Measurements from ENCODE around the gene EGFR.

EGFR gene

DNA sequence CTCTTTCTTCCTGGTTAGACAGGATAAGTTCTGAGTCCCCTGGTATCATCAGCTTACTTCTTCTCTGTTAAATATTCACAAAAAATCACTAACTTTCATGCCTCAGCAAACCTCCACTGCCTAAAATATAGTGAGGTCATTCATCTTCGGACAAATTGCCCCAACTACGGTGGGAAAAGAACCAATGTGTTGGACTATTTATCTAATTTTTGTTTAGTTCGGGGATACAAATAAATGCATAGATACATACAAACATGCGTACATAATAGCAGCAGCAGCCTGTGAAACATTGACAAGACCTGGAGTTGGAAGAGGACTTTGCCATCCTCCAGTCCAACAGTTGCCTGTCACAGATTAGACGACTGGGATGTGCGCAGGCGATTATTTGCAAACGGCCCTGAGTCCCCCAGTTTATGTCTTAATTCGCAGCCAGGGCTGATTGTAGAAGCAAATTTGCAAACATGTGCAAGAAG, 51.5 kb downstream of the EGFR start:
- no peak overlapping the region for H3K9ac ChIP-seq (ENCODE audit: low read depth in 1 of 2, low read length in 2 of 2)
- peaks cover 46 to 49% of the 10 kb centered on the region in 2 donors for H3K4me1 ChIP-seq (ENCODE audit: control insufficient read depth in 1 of 2, insufficient read depth in 2 of 2, low read length in 2 of 2)
- H3K4me3 ChIP-seq (ENCODE audit: low read depth in 1 of 2, low read length in 2 of 2): no peak overlapping the region
- no peaks in the 10 kb centered on the region for H3K36me3 ChIP-seq (ENCODE audit: control insufficient read depth in 1 of 2, insufficient read depth in 2 of 2, low read length in 2 of 2)
- H3K9me3 ChIP-seq (ENCODE audit: control insufficient read depth in 1 of 2, low read length in 2 of 2): no peaks in the 10 kb centered on the region
- no peaks in the 10 kb centered on the region for H3K27me3 ChIP-seq (ENCODE audit: control insufficient read depth in 1 of 2, insufficient read depth in 2 of 2, low read length in 2 of 2)
- no peak overlapping the region for H3K27ac ChIP-seq (ENCODE audit: low read depth, low read length)

DNA sequence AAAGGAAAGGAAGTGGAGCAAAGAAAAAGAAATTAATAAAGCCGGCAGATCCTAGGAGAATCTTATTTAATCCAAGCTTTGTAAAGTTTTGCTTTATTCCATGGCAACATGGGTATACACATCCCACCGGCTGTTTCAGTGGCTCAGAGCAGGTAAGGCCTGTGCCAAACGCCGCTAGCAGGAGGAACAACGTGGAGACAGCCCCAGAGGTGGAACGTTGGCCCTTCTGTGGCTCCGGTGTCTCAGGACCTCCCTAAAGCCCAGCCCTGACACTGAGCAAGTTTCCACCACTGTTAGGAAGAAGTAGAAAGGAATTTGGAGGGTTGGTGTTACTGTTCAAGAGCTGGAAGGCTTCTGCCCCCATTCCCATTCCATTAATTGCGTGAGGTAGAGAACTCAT, 52.0 kb downstream of the EGFR start:
- Histone ChIP-seq H3K4me3 (ENCODE audit: low read depth in 1 of 2, low read length in 2 of 2) (no peak overlapping the region), H3K9me3 (ENCODE audit: control insufficient read depth in 1 of 2, low read length in 2 of 2) (no peaks in the 10 kb centered on the region), H3K36me3 (ENCODE audit: control insufficient read depth in 1 of 2, insufficient read depth in 2 of 2, low read length in 2 of 2) (no peaks in the 10 kb centered on the region), H3K4me1 (ENCODE audit: control insufficient read depth in 1 of 2, insufficient read depth in 2 of 2, low read length in 2 of 2) (peaks cover 46 to 48% of the 10 kb centered on the region in 2 donors), H3K27me3 (ENCODE audit: control insufficient read depth in 1 of 2, insufficient read depth in 2 of 2, low read length in 2 of 2) (no peaks in the 10 kb centered on the region), H3K27ac (ENCODE audit: low read depth, low read length) (no peak overlapping the region), H3K9ac (ENCODE audit: low read depth in 1 of 2, low read length in 2 of 2) (no peak overlapping the region)

DNA sequence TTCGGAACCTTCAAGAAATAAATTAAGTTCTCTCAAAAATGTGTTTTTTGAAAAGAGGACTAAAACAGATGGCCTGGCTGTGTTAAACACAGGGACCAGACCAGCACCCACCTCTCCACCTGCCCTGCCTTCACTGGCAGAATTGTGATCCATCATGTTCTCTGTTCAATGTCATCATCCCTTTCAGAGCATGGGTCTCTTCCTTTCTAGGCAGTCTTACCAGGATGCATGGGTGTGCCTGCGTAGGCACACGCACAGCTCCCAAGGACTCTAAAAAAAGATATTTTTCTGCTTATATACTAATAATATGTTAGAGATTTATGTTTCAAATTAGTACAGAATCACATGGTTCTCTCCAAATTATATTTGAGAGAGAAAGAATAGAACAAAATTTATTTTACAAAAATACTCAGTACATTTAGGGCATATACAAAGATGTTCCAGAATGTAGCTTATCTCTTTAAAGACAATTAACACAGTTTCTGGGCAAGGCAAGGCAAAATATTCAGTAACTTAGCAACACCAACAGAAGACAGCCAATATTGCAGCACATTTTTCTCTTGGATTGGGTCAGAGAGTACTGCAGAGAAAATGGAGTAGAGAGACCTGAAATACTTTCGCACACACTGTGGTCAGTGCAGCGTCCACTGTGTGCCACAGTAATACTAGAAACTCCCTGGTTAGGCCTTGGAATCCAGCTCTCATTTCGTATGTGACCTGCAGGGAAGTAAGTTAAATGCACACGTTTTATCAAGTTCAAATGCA, 52.8 kb downstream of the EGFR start:
- H3K9me3 ChIP-seq (ENCODE audit: control insufficient read depth in 1 of 2, low read length in 2 of 2): no peaks in the 10 kb centered on the region
- no peaks in the 10 kb centered on the region for H3K36me3 ChIP-seq (ENCODE audit: control insufficient read depth in 1 of 2, insufficient read depth in 2 of 2, low read length in 2 of 2)
- H3K4me3 ChIP-seq (ENCODE audit: low read depth in 1 of 2, low read length in 2 of 2): no peak overlapping the region
- H3K27me3 ChIP-seq (ENCODE audit: control insufficient read depth in 1 of 2, insufficient read depth in 2 of 2, low read length in 2 of 2): no peaks in the 10 kb centered on the region
- H3K9ac ChIP-seq (ENCODE audit: low read depth in 1 of 2, low read length in 2 of 2): no peak overlapping the region
- no peak overlapping the region for H3K27ac ChIP-seq (ENCODE audit: low read depth, low read length)
- H3K4me1 ChIP-seq (ENCODE audit: control insufficient read depth in 1 of 2, insufficient read depth in 2 of 2, low read length in 2 of 2): peaks cover 46 to 51% of the 10 kb centered on the region in 2 donors

DNA sequence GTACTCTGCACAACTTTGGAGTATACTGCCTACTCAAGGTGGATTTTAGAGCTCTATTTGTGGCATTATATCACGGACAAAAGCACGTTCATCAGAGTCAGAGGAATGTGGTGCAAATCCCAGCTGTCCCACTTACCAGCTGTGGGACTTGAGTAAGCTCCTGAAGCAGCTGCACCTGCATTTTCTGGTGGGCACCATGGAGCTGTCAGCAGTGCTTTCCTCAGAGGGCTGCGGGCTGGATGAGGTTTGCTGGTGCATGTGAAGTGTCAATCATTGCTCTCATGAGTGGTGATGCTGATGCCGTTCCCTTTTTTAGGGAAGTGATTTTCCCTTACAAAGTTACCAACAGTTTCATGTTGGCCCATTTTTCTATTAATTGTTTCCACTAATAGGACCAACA, 53.4 kb downstream of the EGFR start:
- Histone ChIP-seq H3K9ac (ENCODE audit: low read depth in 1 of 2, low read length in 2 of 2) (peak overlapping the region in 1 of 2 donors; percentile 8), H3K4me1 (ENCODE audit: control insufficient read depth in 1 of 2, insufficient read depth in 2 of 2, low read length in 2 of 2) (peaks cover 46 to 48% of the 10 kb centered on the region in 2 donors), H3K4me3 (ENCODE audit: low read depth in 1 of 2, low read length in 2 of 2) (no peak overlapping the region), H3K27me3 (ENCODE audit: control insufficient read depth in 1 of 2, insufficient read depth in 2 of 2, low read length in 2 of 2) (no peaks in the 10 kb centered on the region), H3K9me3 (ENCODE audit: control insufficient read depth in 1 of 2, low read length in 2 of 2) (no peaks in the 10 kb centered on the region), H3K36me3 (ENCODE audit: control insufficient read depth in 1 of 2, insufficient read depth in 2 of 2, low read length in 2 of 2) (no peaks in the 10 kb centered on the region), H3K27ac (ENCODE audit: low read depth, low read length) (no peak overlapping the region)

DNA sequence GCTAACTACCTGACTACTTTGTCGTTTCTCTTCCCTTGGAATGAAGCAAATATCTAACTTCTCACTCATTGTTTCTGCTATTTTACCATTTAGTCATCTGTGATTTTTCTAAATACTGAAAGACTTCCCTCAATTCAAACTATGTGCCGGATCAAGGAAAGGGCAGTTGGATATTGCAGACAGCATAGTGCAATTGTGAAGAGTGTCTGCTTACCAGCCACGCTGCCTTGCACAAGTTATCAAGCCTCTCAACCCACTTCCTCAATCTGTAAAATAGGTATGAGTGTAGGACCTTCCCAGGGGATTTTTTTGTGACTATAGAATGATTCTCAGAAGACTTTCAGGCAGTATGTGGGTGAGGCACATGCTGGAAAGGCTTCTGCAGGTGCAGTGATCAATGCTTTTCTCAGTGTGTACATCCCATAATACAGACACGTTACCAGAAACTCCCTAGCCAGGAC, 54.3 kb downstream of the EGFR start:
- H3K36me3 ChIP-seq (ENCODE audit: control insufficient read depth in 1 of 2, insufficient read depth in 2 of 2, low read length in 2 of 2): no peaks in the 10 kb centered on the region
- peaks cover 48 to 52% of the 10 kb centered on the region in 2 donors for H3K4me1 ChIP-seq (ENCODE audit: control insufficient read depth in 1 of 2, insufficient read depth in 2 of 2, low read length in 2 of 2)
- H3K9me3 ChIP-seq (ENCODE audit: control insufficient read depth in 1 of 2, low read length in 2 of 2): no peaks in the 10 kb centered on the region
- H3K27ac ChIP-seq (ENCODE audit: low read depth, low read length): peak overlapping the region; percentile 67
- H3K4me3 ChIP-seq (ENCODE audit: low read depth in 1 of 2, low read length in 2 of 2): no peak overlapping the region
- H3K9ac ChIP-seq (ENCODE audit: low read depth in 1 of 2, low read length in 2 of 2): peak overlapping the region; percentile 13 to 69
- no peaks in the 10 kb centered on the region for H3K27me3 ChIP-seq (ENCODE audit: control insufficient read depth in 1 of 2, insufficient read depth in 2 of 2, low read length in 2 of 2)

DNA sequence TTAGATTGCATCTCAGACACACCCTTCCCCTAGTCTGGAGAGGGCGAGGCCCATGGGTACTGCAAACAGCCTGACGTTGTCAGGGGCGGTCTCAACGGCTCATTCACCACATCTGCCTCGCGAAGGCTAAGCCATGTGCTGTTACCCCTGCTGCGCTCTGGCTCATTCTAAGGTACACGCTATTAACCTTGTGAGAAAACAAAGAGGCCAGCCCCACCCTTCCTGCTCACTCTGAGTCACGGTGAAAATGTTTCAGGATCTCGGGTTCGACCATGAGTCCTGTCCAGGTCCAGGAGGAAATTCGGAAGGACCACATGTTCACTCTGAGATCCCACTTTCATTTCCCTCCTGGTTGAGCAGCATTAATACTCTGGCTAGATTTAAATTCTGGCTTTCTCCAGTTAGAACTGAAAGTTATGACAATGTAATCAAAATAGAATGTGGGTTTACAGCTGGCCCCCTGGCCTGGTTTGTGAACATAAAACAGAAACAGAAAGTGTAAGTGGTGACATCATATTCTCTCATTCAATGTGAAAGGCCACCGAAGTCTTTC, 55.2 kb downstream of the EGFR start:
- Histone ChIP-seq H3K4me1 (ENCODE audit: control insufficient read depth in 1 of 2, insufficient read depth in 2 of 2, low read length in 2 of 2) (peaks cover 57% of the 10 kb centered on the region in 2 donors), H3K4me3 (ENCODE audit: low read depth in 1 of 2, low read length in 2 of 2) (peak overlapping the region; percentile 52 to 59), H3K36me3 (ENCODE audit: control insufficient read depth in 1 of 2, insufficient read depth in 2 of 2, low read length in 2 of 2) (no peaks in the 10 kb centered on the region), H3K9me3 (ENCODE audit: control insufficient read depth in 1 of 2, low read length in 2 of 2) (no peaks in the 10 kb centered on the region), H3K27ac (ENCODE audit: low read depth, low read length) (peak overlapping the region; percentile 67), H3K27me3 (ENCODE audit: control insufficient read depth in 1 of 2, insufficient read depth in 2 of 2, low read length in 2 of 2) (no peaks in the 10 kb centered on the region), H3K9ac (ENCODE audit: low read depth in 1 of 2, low read length in 2 of 2) (peak overlapping the region; percentile 56 to 69)

DNA sequence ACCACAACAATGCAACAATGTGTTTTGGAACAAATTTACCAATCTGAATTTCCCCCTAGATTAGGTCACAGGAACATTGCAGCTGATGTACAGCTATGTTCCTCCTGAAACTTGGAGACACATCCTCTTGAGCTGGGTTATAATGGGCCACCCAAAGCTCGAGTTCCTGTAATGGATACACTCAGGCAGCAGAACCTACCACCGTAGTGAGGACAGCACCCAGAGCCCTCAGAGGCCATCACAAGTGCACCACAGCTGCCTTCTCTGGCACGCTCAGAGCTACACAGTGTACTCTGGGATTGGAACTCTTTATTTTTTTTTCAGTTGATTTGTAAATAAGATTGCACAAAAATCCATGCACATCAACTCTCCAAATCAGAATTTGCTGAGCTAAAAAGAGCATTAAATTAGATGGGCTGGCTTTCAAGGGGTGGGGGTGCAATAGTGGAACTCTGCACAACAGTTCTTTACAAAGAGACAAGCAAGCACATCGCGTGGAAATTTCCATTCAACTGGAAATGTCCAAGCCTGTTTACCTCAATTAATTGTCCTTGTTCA, 56.7 kb downstream of the EGFR start:
- no peak overlapping the region for H3K9ac ChIP-seq (ENCODE audit: low read depth in 1 of 2, low read length in 2 of 2)
- no peaks in the 10 kb centered on the region for H3K36me3 ChIP-seq (ENCODE audit: control insufficient read depth in 1 of 2, insufficient read depth in 2 of 2, low read length in 2 of 2)
- no peak overlapping the region for H3K27ac ChIP-seq (ENCODE audit: low read depth, low read length)
- no peaks in the 10 kb centered on the region for H3K27me3 ChIP-seq (ENCODE audit: control insufficient read depth in 1 of 2, insufficient read depth in 2 of 2, low read length in 2 of 2)
- peaks cover 60 to 64% of the 10 kb centered on the region in 2 donors for H3K4me1 ChIP-seq (ENCODE audit: control insufficient read depth in 1 of 2, insufficient read depth in 2 of 2, low read length in 2 of 2)
- H3K4me3 ChIP-seq (ENCODE audit: low read depth in 1 of 2, low read length in 2 of 2): no peak overlapping the region
- H3K9me3 ChIP-seq (ENCODE audit: control insufficient read depth in 1 of 2, low read length in 2 of 2): no peaks in the 10 kb centered on the region

DNA sequence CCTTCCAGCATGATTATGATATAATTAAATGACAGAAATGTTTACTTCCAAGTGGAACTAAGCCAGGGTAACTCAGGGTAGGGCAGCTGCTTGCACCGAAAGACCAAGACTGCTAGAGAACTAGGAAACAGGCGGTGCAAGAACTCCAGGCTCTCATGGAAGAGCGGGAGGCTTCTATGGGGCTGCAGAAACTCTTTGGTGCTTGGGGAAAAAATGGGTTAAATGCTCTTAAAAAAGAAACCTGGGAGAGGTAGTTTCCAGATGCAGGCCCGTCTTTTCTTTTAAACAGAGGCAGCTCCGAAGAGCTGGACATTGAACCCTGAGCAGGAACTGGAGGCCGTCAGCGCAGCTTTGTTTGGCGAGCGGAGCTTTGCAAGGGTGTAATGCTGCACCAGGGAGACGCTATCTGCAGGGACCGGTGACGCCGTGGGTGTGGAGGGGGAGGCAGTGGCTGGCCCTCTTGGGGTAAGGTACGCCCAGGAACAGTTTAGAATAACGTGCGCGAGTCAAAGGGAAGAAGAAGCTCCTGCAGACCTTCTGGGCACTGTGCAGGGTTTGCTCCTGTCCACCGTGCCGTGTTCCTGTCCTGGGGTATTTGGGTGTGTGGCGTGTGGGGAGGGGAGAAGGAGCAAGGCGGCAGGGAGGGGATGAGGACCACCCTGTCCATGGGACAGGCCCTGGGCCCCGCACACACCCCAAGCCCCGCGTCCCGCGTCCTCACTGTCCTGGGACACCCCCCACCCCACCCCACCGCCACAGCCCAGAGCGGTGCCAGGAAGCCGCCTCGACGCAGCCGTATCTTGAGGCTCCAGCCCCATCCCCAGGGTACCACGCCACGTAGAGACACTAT, 59.0 kb downstream of the EGFR start:
- Histone ChIP-seq H3K9ac (ENCODE audit: low read depth in 1 of 2, low read length in 2 of 2) (peak overlapping the region; percentile 56 to 58), H3K4me3 (ENCODE audit: low read depth in 1 of 2, low read length in 2 of 2) (peak overlapping the region; percentile 53 to 55)

DNA sequence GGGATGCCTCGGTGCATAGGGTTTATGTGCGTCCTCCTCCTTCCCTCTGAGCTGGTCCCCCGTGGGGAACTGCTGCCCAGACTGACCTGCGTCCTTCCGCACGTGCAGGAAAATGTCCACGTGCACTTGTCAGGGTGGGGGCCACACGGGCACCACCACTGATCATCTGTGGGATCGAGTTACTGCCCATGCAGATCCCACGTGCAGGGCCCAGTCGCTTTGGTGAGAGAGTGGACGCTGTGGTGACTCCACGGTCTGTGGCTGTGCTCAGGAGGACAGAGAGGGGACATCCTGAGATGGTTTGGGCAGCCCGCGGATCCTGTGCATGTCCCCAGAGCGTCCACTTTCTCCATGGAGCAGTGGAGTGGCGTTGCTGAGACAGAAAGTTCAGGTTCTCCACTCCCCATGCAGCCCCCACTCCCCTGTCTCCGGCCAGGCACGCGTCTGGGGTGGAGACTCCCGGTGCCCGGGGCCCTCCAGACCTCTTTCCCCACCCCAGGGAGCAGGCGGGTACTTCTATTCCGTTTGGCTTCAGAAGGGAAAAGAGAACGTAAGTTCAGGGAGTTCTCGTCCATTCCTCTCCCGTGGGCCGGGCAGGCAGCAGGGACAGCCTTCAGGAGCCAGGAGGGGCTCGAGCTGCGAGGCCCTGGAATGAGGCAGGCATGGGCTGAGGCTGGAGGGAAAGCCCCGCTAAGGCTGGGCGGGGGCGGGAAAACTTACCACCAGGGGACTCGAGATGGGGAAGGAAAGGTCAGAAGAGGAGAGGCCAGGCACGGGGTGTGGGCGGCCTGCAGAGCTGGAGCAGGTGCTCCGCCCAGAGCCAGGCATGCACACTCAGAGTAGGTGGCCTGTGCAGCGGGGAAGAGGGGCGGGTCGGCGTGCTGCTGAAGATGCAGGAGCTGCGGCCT, 59.9 kb downstream of the EGFR start:
- no peaks in the 10 kb centered on the region for H3K36me3 ChIP-seq (ENCODE audit: control insufficient read depth in 1 of 2, insufficient read depth in 2 of 2, low read length in 2 of 2)
- peak overlapping the region; percentile 86 for H3K27ac ChIP-seq (ENCODE audit: low read depth, low read length)
- no peaks in the 10 kb centered on the region for H3K27me3 ChIP-seq (ENCODE audit: control insufficient read depth in 1 of 2, insufficient read depth in 2 of 2, low read length in 2 of 2)
- H3K4me3 ChIP-seq (ENCODE audit: low read depth in 1 of 2, low read length in 2 of 2): peak overlapping the region; percentile 53 to 55
- H3K9ac ChIP-seq (ENCODE audit: low read depth in 1 of 2, low read length in 2 of 2): peak overlapping the region; percentile 56 to 58
- no peaks in the 10 kb centered on the region for H3K9me3 ChIP-seq (ENCODE audit: control insufficient read depth in 1 of 2, low read length in 2 of 2)
- peaks cover 56 to 67% of the 10 kb centered on the region in 2 donors for H3K4me1 ChIP-seq (ENCODE audit: control insufficient read depth in 1 of 2, insufficient read depth in 2 of 2, low read length in 2 of 2)

More for the DNA sequence above, 59.0 kb downstream of the EGFR start:
- Histone ChIP-seq H3K27me3 (ENCODE audit: control insufficient read depth in 1 of 2, insufficient read depth in 2 of 2, low read length in 2 of 2) (no peaks in the 10 kb centered on the region), H3K27ac (ENCODE audit: low read depth, low read length) (peak overlapping the region; percentile 86), H3K9me3 (ENCODE audit: control insufficient read depth in 1 of 2, low read length in 2 of 2) (no peaks in the 10 kb centered on the region), H3K36me3 (ENCODE audit: control insufficient read depth in 1 of 2, insufficient read depth in 2 of 2, low read length in 2 of 2) (no peaks in the 10 kb centered on the region), H3K4me1 (ENCODE audit: control insufficient read depth in 1 of 2, insufficient read depth in 2 of 2, low read length in 2 of 2) (peaks cover 65 to 76% of the 10 kb centered on the region in 2 donors)

All from duodenal mucosa (tissue), 2 donors.